ENCODE results near the gene PCSK9.
"Not testable (repeated sequence)": the region's sequence is repeated elsewhere in the genome, so short reads cannot be mapped to it uniquely, and the experiment has no call there.

The PCSK9 gene

DNA sequence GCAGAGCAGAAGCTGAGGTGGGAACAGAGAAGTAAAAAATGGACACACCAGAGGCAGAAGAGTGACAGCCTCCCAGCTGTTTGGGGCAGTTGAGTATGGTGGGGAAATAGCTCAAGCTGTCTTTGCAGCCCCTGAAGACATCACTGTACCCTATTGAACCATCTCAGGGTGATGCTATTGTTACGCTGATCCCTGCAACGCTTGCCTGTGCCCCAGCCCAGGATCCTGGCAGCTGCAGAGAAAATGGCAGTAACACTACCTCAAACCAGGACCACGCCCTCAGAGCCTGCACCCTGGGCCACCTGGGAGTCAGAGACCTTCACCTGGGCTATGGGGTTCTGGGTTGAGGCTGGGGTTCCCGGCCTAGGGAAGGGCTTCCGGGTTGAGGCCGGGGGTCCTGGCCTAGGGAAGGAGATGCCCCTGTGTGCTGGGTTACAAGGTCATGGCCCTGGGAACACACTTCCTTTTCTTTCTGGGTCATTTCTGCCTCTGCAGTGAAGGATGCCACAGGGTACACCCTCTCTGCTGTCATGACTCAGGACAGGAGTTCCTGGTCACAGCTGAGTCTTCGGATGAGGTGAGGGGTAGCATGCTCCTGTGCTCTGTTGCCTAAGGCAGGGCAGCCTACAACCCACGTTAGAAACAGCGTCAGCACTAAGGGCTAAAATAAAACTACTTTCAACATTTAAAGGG lies 29.0 kb upstream of the PCSK9 start:
- DNase-seq = no peak

GRCh38 chr1:55010887-55011217 lies 28.5 kb upstream of the PCSK9 start:
- DNase-seq = no peak

DNA sequence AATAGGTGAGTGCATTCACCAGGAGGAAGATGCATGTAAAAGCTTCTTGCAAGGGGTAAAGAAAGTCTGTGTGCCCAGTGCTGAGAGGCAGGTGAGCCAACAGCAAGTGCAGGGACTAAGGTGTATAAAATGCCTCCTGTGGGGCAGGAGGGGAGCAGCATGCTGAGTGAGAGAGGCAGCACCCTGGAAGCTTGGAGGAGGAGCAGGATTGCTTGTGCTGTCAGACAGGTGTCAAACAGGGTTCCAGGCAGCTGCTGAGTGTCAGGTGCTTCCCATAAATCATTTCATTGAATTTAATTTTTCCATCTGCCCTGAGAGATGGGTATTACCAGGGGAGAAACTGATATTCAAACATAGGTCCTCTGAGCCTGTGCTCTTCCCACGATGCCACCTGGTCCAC lies 26.7 kb upstream of the PCSK9 start:
- DNase-seq = peak; percentile 25

GRCh38 chr1:55015123-55015522 lies 24.2 kb upstream of the PCSK9 start:
- DNase-seq = no peak

DNA sequence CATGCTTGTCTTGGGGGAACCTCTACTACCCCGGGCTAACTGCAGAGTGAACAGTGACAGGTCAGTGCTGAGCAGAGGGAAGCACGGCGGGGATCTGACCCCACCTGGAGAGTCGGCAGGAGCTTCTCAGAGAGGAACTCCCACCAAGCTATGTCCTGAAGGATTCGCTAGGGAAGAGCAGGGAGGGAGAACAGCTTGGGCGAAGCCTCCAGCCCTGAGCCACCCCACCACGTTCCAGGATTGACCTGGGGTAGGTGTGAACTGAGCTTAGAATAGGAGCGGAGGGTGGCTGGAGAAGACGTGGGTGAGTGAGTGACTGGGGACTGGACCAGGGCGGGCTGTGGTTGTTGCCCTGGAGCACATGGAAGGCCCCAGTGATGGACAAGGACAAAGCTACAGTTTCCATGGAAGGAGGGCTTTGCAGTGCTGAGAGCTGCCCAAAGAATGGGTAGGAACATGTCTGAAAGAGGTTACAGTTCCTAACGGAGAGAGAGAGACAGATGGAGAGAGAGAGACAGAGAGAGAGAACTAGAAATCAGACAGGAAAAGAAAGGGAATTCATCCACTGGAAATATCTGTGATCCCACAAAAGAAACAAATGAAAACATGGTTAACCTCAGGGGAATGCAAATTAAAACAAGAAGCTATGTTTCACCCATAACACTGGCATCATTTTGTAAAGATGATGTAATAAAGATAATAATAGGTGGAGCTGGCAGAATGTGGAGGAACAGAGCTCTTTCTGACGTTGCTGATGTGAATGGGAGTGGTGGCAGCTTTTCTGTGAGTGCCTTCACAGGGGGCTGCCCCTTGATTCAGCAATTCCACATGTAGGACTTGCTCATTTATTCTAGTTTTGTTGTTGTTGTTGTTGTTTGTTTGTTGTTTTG lies 23.4 kb upstream of the PCSK9 start:
- no peak for DNase-seq

- DNase-seq = no peak
Observed at GRCh38 chr1:55018395-55018794, 21.0 kb upstream of the PCSK9 start.

GRCh38 chr1:55021942-55022546 lies 17.3 kb upstream of the PCSK9 start:
- DNase-seq = peak; percentile 71

- DNase-seq = not testable (repeated sequence)
Observed at GRCh38 chr1:55024163-55024562, 15.2 kb upstream of the PCSK9 start.

GRCh38 chr1:55026682-55027081 lies 12.7 kb upstream of the PCSK9 start:
- not testable (repeated sequence) for DNase-seq

GRCh38 chr1:55031098-55031497 lies 8.2 kb upstream of the PCSK9 start:
- DNase-seq = not testable (repeated sequence)

DNA sequence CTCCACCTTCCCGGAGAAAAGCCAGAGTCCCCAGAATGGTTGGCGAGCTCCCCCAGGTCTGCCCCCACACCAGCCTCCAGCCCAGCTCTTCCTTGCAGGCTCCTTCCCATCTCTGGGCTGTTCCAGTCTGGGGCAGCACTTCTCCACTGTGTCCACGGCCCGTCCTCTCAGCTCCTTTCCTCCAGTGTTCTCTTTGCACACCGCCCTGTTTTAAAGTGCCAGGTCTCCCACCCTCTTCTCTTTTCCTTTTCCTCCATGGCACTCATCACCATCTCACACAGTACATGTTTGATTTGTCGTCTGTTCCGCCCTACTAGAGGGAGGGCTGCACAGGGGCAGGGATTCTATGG lies 6.1 kb upstream of the PCSK9 start:
- DNase-seq = no peak

GRCh38 chr1:55034476-55035133 lies 4.7 kb upstream of the PCSK9 start:
- no peak for DNase-seq

DNA sequence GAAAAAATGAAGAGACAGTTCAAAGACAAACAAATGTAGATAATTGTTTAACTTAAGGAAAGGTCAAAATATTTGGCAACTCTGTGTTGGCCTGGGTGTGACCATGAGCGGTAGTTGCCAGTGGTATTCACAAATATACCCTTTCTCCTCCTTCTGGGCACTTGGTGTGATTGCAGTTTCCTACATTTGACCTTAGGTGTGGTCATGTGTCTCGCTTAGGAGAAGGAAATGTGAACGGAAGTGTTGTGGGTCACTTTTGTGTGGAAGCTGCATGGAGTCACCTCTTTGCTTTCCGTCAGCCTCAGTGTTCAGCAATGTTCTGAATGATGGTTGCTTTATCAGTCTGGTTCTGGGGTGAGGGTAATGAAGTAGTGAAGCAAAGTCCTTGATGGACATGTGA lies 3.4 kb upstream of the PCSK9 start:
- DNase-seq = no peak

DNA sequence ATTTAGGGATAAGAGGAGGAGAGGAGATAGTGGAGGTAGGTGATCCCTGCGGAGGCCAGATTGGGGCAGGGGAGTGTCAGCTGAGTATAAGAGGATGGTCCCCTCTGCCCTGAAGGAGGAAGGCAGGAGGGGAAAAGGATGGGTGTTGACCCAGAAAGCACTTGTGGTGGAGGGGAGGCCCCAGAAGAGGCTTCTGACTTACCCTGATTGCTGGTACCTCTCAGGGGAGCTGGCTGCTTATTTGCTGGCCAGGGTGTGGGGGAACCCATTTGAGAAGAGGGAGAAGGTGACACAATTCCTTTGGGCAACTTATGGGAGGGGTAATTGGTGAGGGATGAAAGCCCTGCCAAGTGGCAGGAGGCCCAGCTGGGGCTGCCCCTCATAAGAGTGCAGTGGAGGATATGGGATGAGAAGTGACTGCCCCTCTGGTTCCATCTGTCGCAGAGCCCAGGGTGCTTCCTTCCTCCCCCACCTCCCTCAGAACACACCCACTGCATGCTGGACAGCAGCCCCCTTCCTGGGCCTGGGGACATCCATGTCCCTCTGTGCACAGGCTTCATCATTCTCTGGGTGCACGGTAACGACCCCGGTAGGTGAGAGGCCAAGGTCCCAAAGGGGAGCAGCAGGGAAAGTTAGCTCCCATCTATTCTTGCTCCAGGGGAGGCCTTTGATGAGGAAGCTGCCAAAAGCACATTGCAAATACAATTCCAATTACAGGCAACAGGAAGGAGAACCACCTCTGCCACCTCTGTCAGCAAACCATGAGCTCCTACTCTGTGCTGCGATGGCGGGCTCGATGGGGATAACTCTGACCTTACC lies 1.4 kb upstream of the PCSK9 start:
- DNase-seq = no peak

- DNase-seq = no peak
Observed at GRCh38 chr1:55038552-55038838, 853 bp upstream of the PCSK9 start.

DNA sequence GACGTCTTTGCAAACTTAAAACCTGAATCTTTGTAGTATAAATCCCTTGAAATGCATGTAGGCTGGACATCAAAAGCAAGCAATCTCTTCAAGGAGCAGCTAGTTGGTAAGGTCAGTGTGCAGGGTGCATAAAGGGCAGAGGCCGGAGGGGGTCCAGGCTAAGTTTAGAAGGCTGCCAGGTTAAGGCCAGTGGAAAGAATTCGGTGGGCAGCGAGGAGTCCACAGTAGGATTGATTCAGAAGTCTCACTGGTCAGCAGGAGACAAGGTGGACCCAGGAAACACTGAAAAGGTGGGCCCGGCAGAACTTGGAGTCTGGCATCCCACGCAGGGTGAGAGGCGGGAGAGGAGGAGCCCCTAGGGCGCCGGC lies 390 bp upstream of the PCSK9 start:
- no peak for DNase-seq

DNA sequence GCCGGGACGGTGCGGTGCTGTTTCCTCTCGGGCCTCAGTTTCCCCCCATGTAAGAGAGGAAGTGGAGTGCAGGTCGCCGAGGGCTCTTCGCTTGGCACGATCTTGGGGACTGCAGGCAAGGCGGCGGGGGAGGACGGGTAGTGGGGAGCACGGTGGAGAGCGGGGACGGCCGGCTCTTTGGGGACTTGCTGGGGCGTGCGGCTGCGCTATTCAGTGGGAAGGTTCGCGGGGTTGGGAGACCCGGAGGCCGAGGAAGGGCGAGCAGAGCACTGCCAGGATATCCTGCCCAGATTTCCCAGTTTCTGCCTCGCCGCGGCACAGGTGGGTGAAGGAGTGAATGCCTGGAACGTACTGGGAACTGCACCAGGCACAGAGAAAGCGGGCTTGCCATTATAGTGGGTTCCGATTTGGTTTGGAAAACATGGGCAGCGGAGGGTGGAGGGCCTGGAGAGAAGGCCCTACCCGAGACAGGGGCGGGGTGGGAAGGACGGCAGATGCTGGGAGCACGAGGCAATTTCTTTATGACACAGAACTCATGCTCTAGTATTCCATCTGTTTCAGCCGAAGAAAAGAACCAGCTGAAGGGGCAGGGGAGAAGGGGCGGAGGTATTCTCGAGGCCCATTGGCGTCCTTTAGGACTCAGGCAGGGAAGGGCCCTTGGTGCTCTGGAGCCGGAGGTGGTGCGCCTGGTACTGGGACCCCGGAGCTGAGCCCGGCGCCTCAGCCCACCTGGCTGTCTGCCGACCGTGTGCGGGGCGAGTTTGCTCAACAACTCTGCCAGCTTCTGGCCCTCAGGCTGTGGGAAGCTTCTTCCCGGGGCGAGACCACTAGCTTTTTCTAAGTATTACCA lies 960 bp downstream of the PCSK9 start:
- no peak for DNase-seq

- DNase-seq = no peak
Observed at GRCh38 chr1:55040933-55041494, 1.7 kb downstream of the PCSK9 start.

DNA sequence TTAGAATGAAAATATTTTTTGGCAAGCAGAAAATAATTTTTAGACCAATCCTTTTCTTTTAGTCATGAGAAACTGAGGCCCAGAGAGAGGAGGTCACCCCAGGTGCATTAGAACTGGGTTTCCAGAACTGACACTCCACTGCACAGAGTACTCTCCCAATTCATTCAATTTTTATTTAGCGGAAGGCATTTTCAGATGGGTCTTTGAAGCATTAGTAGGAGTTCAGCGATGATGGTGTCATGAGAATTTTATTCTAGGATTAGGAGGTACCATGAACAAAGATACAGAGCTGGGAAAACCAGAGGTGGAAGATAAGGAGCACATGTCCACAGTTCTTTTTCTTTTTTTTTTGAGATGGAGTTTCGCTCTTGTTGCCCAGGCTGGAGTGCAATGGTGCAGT lies 2.3 kb downstream of the PCSK9 start:
- DNase-seq = no peak

- DNase-seq = no peak
Observed at GRCh38 chr1:55043011-55043410, 3.7 kb downstream of the PCSK9 start.

DNA sequence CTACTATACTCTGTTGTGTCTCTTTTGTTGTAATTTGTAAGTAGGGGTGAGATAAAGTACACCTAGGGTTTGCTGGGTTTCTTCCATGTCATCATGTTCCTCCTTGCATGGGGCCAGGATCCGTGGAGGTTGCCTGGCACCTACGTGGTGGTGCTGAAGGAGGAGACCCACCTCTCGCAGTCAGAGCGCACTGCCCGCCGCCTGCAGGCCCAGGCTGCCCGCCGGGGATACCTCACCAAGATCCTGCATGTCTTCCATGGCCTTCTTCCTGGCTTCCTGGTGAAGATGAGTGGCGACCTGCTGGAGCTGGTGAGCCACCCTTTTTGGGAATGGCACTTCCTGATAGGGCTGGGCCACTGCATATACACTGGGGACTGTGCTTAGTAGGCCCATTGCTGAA lies 4.4 kb downstream of the PCSK9 start:
- no peak for DNase-seq
